ENCODE results near the gene C17orf67. TPM values are rescaled to one million over a fixed set of nuclear protein-coding genes. Genes with fewer than 3 reads are reported as not detected.

Gene C17orf67
- total and polyA plus RNA-seq, 9 of the 15 experiments (the other 6 are each of a cell fraction or from before 2014, with no cell fraction given) = 0.07 to 1.7 (median 0.59) TPM

DNA sequence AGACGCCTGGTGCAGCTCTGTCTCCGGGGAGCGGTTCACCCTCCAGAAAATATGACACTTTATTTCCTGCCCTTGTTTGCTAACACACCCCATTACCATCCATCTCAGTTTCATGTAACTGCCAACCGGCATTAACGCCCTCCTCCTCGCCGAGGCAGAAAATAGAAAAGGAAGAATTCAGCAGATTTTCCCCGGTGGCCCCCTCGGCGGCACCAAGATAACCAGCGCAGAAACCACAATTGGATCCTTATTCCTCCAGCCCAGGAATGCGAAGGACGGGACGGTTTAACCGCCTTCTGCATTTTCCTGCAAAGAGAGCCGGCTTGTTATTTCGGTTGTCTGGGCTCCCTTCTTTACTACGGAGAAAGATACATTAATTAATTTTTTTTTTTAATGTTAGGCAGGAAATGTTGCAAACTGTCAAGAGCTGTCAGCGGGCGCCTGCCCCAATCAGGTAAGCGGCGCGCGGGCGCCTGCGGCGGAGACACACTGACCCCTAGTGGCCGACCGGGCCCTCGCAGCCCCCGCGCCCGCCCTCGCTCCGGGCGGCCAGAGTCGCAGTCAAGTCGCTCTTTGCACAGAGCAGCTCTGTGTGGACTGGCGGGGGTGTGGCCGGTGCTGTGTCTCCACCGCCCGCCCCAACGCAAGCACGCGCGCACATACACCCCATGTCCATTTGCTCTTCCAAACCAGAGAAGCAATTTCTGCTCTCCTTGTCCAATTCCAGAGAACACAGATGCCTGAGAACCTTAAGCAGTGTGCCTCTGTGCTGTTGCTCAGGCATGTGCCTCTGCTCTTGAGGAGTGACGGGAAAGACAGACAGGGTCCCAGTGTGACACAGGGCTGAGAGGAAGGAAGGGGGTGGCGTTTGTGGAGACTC is 53.6 kb downstream of the C17orf67 start (continued):
- TF ChIP-seq, protein P1, sequence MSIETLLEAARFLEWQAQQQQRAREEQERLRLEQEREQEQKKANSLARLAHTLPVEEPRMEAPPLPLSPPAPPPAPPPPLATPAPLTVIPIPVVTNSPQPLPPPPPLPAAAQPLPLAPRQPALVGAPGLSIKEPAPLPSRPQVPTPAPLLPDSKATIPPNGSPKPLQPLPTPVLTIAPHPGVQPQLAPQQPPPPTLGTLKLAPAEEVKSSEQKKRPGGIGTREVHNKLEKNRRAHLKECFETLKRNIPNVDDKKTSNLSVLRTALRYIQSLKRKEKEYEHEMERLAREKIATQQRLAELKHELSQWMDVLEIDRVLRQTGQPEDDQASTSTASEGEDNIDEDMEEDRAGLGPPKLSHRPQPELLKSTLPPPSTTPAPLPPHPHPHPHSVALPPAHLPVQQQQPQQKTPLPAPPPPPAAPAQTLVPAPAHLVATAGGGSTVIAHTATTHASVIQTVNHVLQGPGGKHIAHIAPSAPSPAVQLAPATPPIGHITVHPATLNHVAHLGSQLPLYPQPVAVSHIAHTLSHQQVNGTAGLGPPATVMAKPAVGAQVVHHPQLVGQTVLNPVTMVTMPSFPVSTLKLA (conservative IDR thresholded peaks at IDR 0.05) = 0 out of 4 replicates have a peak, but pooled peaks have one; percentile 33 to 56
- TF ChIP-seq ZNF347 (CRISPR knock-in tag; IDR thresholded peaks at IDR 0.05; ENCODE audit: low read depth) = no peak
- peak; percentile 64 to 85; a peak in 3 of 4 replicates for TF ChIP-seq MAZ (CRISPR knock-in tag; conservative IDR thresholded peaks at IDR 0.05 in 1 of 2, IDR thresholded peaks at IDR 0.05 in 1 of 2)
- no peak for TF ChIP-seq TFAM (CRISPR knock-in tag; conservative IDR thresholded peaks at IDR 0.05)
- TF ChIP-seq, protein P2, sequence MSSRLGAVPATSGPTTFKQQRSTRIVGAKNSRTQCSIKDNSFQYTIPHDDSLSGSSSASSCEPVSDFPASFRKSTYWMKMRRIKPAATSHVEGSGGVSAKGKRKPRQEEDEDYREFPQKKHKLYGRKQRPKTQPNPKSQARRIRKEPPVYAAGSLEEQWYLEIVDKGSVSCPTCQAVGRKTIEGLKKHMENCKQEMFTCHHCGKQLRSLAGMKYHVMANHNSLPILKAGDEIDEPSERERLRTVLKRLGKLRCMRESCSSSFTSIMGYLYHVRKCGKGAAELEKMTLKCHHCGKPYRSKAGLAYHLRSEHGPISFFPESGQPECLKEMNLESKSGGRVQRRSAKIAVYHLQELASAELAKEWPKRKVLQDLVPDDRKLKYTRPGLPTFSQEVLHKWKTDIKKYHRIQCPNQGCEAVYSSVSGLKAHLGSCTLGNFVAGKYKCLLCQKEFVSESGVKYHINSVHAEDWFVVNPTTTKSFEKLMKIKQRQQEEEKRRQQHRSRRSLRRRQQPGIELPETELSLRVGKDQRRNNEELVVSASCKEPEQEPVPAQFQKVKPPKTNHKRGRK (tag; IDR thresholded peaks at IDR 0.05) = no peak
- TF ChIP-seq, protein P3, sequence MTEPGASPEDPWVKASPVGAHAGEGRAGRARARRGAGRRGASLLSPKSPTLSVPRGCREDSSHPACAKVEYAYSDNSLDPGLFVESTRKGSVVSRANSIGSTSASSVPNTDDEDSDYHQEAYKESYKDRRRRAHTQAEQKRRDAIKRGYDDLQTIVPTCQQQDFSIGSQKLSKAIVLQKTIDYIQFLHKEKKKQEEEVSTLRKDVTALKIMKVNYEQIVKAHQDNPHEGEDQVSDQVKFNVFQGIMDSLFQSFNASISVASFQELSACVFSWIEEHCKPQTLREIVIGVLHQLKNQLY (CRISPR knock-in tag; conservative IDR thresholded peaks at IDR 0.05) = no peak

All from K562 (cell line).